MCF 10A (cell line): ENCODE results near the gene IRAK1. TPM values are rescaled to one million over a fixed set of nuclear protein-coding genes. Genes with fewer than 3 reads are reported as not detected.

ENCODE experiments used
- BruUV-seq: library from RNA; stranded (reverse); fragments of 400-500 nt; replicated peaks from 2 replicates; lab custom pipeline; 2021; lab: Mats Ljungman, UMichigan
- CTCF ChIA-PET: fragments of 300-600 bp; sonication (Branson Sonifier 250); formaldehyde crosslinking; extraction: SDS; loops from one replicate; lab custom pipeline; 2021; ENCODE audit warnings: antibody characterized with exemption, inconsistent platforms; lab: Yijun Ruan, JAX
- POLR2A ChIA-PET: fragments of 300-600, 350-650 bp; sonication (Branson Sonifier 250); formaldehyde crosslinking; extraction: SDS; loops from one replicate; lab custom pipeline; 2020; ENCODE audit warnings: antibody characterized with exemption, inconsistent platforms; lab: Yijun Ruan, JAX
- DNase-seq: peaks from one replicate; pipeline ENCODE4 v3.0.0-alpha.2; 2018; ENCODE audit not compliant: unreplicated experiment
- H3K27ac Mint-ChIP-seq: one replicate; pipeline ENCODE4 v1.8.0; 2022; ENCODE audit warnings: mild to moderate bottlenecking, low read depth, mixed read lengths; ENCODE audit not compliant: unreplicated experiment
- H3K27me3 Mint-ChIP-seq: one replicate; pipeline ENCODE4 v1.8.0; 2022; ENCODE audit warnings: mixed read lengths; ENCODE audit not compliant: insufficient read depth, unreplicated experiment
- H3K36me3 Mint-ChIP-seq: one replicate; pipeline ENCODE4 v1.8.0; 2022; ENCODE audit warnings: mild to moderate bottlenecking, moderate library complexity, mixed read lengths; ENCODE audit not compliant: insufficient read depth, unreplicated experiment
- H3K4me1 Mint-ChIP-seq: one replicate; pipeline ENCODE4 v1.8.0; 2022; ENCODE audit warnings: mixed read lengths; ENCODE audit not compliant: insufficient read depth, unreplicated experiment
- H3K4me3 Mint-ChIP-seq: one replicate; pipeline ENCODE4 v1.8.0; 2022; ENCODE audit warnings: mild to moderate bottlenecking, moderate library complexity, mixed read lengths; ENCODE audit not compliant: unreplicated experiment
- H3K9me3 Mint-ChIP-seq: one replicate; pipeline ENCODE4 v1.8.0; 2022; ENCODE audit warnings: mixed read lengths; ENCODE audit not compliant: unreplicated experiment
- intact Hi-C: fragments of 100-400 bp; cut with micrococcal nuclease; formaldehyde crosslinking; loops from 2 replicates; pipeline ENCODE4 v1.14.1; 2022
- total RNA-seq: library from RNA; stranded (reverse); gene quantifications from 2 replicates; pipeline ENCODE4 v1.2.3, GENCODE V29; 2022
- TF ChIP-seq, protein P1 (sequence below): fragments of 200-600 bp; IDR thresholded peaks from one replicate; pipeline ENCODE4 v1.8.0; 2022; ENCODE audit warnings: antibody characterized with exemption, mild to moderate bottlenecking; ENCODE audit not compliant: unreplicated experiment

IRAK1 gene
- total RNA-seq, 1 experiment from 2014 or later = 201 TPM

DNA sequence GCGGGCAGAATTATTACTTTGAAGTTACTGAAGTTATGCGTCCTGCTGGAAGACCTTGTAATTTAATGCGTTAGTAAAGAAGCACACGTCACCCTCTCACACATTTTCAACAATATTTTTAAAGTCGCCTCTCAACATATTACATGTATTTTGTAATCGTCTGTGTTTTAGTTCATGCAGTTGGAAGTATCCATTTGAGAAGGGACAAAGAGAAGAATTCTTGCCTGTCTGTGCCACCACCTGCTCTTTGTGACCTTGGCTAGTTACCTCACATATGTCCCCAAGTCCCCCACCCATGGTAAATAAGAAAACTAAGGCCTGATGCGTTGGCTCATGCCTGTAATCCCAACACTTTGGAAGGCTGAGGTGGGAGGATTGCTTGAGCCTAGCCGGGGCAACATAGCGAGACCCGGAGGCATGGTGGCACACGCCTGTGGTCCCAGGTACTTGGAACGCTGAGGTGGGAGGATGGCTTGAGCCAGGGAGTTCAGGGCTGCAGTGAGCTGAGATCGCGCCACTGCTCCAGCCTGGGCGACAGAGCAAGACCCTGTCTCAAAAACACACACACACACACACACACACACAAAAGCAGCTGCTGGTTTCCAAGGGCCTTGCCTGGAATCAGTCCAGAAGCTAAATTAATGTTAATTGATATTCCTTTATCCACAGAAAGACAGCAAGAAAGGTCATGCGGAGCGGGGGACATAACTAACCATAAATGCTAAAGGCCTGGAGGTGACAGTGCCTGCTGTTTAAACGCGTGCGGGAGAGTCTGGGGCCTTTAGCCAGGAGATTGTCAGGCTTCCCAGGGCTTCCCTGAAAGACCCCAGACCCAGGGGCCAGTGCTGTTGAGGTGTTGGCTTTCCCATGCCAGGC lies 46.3 kb downstream of the IRAK1 start:
- ChIA-PET POLR2A (interaction anchor here (0.6 to 3.8 kb wide), 5 partner anchors 20 to 47 kb away, joined by 3 to 15 read pairs (median 3); partner anchors contain the start of gene IRAK1), CTCF (interaction anchor here (0.9 kb wide), 1 partner anchor 40 kb away, joined by 3 read pairs; no protein-coding TSS in a partner anchor)
- no peak for DNase-seq
- peak overlapping the region; percentile 100 for H3K27ac Mint-ChIP-seq
- peaks cover 4% of the 10 kb centered on the region for H3K36me3 Mint-ChIP-seq
- H3K9me3 Mint-ChIP-seq = no peaks in the 10 kb centered on the region
- TF ChIP-seq, protein P1, sequence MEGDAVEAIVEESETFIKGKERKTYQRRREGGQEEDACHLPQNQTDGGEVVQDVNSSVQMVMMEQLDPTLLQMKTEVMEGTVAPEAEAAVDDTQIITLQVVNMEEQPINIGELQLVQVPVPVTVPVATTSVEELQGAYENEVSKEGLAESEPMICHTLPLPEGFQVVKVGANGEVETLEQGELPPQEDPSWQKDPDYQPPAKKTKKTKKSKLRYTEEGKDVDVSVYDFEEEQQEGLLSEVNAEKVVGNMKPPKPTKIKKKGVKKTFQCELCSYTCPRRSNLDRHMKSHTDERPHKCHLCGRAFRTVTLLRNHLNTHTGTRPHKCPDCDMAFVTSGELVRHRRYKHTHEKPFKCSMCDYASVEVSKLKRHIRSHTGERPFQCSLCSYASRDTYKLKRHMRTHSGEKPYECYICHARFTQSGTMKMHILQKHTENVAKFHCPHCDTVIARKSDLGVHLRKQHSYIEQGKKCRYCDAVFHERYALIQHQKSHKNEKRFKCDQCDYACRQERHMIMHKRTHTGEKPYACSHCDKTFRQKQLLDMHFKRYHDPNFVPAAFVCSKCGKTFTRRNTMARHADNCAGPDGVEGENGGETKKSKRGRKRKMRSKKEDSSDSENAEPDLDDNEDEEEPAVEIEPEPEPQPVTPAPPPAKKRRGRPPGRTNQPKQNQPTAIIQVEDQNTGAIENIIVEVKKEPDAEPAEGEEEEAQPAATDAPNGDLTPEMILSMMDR = no peak
- no peaks in the 10 kb centered on the region for H3K27me3 Mint-ChIP-seq
- intact Hi-C loops = loop anchor here (2.0 kb wide), 1 partner anchor 77 kb away; no protein-coding TSS in a partner anchor
- peak overlapping the region; percentile 95 for H3K4me3 Mint-ChIP-seq
- H3K4me1 Mint-ChIP-seq = peaks cover 17% of the 10 kb centered on the region
- BruUV-seq = TSS peak; percentile 44

DNA sequence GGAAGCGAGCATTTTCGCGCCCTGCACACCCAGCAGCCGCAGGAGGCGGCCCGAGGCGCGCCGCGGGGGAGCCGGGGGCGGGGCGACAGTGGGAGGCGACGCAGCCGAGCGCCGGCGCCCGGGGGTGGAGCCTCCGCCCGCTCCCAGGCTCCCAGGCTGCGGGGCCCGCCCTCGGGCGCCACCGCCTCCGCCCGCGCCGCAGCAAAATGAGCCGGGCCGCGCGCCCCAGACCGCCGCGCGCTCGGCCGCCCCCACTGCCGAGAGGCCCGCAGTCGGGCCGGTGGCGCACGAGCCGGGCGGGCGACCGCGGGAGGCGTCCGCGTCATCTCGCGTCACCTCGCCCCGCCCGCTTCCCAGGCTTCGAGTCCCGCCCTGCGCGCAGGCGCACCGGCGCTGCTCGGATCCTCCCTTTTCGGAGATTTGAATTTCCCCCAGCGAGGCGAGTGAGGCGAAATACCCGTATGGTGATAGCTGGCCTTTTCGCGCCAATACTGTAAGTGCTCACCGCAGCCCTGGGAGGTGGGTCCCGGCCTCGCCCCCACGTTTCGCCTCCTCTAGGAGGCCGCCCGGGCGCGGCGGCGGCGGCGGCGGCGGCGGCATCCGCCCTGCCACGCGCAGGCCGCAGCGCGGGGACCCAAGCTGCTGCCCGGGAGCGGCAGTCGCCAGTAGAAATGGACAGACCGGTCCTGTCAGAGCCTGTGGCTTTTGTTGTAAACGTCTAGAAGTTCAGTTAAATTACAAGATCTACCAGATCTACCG lies 47.2 kb downstream of the IRAK1 start, which contains the start of gene TMEM187:
Gene TMEM187 (plus strand): TSS at position 387 of the 759 bp plus-strand sequence. CDS start 9,309 bp downstream, outside the sequence.
- Mint-ChIP-seq H3K27ac (peak within 1 kb of the TSS; percentile 100), H3K9me3 (no peaks in the 10 kb centered on the region), H3K27me3 (no peaks in the 10 kb centered on the region), H3K4me3 (peak within 1 kb of the TSS; percentile 95), H3K4me1 (peaks cover 25% of the 10 kb centered on the region), H3K36me3 (peaks cover 4% of the 10 kb centered on the region)
- peak; percentile 93 for DNase-seq
- POLR2A ChIA-PET = interaction anchor here (0.6 to 3.8 kb wide), 10 partner anchors 21 to 574 kb away, joined by 3 to 15 read pairs (median 4); partner anchors contain the start of genes ARHGAP4, G6PD, IKBKG and IRAK1
- CTCF ChIA-PET = no interaction called here
- intact Hi-C loops = loop anchor here (2.0 kb wide), 1 partner anchor 78 kb away; no protein-coding TSS in a partner anchor
- TF ChIP-seq, protein P1 = no peak
- BruUV-seq = no TSS peak

DNA sequence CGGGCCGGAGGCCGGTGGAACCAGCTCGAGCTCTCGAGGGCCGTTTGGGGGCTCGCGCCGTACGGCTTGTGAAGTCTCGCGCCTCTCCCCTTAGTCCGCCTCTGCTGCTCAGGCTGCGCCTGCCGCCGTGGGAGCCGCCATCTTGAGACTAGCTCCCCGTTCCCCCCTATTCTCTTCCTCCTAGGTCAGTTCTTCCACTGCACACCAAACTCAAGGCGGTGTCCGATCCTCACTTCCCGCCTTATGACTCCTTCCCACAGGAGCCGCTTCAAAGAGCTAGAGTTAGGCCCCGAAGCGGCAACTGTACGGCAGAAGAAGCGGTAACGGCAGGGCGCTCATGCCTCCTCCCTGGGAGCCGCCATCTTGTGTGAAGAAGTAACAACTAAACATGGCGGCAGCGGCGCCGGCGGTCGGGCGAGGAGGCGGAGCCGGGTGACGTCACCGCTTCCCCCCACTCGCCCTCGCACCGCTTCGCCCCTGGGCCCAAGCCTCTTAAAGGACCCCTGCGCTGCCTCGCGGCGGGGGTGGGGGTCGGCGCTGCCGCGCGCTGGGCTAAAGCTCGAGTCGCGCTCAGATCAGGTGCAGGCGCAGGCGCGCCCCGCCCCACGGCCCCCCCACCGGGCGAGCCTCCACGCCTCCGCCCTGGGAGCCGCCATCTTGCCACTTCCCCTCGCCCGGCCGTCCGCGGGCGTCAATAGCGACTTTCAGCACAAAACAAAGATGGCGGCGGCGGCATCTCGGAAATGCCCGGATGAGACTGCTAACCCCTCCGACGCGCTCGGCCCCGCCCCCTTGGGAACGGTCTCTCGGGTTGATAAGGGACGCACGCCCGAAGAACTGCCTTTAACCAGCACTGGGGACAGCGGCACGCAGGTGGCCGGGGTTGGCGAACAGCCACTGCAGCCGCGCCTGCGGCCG lies 48.0 kb downstream of the IRAK1 start, which contains the start of gene HCFC1:
Gene HCFC1 (minus strand): TSS at position 369 of the 918 bp plus-strand sequence. CDS start 978 bp downstream, outside the sequence.
- BruUV-seq = TSS peak; percentile 63
- H3K9me3 Mint-ChIP-seq = no peaks in the 10 kb centered on the region
- POLR2A ChIA-PET = interaction anchor here (0.6 to 3.8 kb wide), 20 partner anchors 21 to 575 kb away, joined by 3 to 15 read pairs (median 4); partner anchors contain the start of genes ARHGAP4, G6PD, IKBKG and RPL10
- H3K4me3 Mint-ChIP-seq = peak within 1 kb of the TSS; percentile 95
- CTCF ChIA-PET = interaction anchor here (0.6 to 1.6 kb wide), 5 partner anchors 42 to 957 kb away, joined by 3 to 8 read pairs (median 4); no protein-coding TSS in a partner anchor
- H3K36me3 Mint-ChIP-seq = peaks cover 4% of the 10 kb centered on the region
- H3K4me1 Mint-ChIP-seq = peaks cover 29% of the 10 kb centered on the region
- H3K27me3 Mint-ChIP-seq = no peaks in the 10 kb centered on the region
- peak; percentile 92 for DNase-seq
- intact Hi-C loops = loop anchor here (2.0 kb wide), 1 partner anchor 79 kb away; no protein-coding TSS in a partner anchor
- H3K27ac Mint-ChIP-seq = peak within 1 kb of the TSS; percentile 100
- TF ChIP-seq, protein P1 = no peak
